OCI-LY1 (cell line): ENCODE measurements around the gene TAB2.

Source experiments
- H2AFZ ChIP-seq: fragments of 200-600 bp; sonication (generic), shearing (Covaris generic); 2 replicates; pipeline ENCODE4 v1.6.0; 2014; ENCODE audit warnings: antibody characterized with exemption, mild to moderate bottlenecking, low read length
- H3F3A ChIP-seq: fragments of 200-600 bp; sonication (generic), shearing (Covaris generic); 2 replicates; pipeline ENCODE4 v1.6.0; 2014; ENCODE audit warnings: mild to moderate bottlenecking, antibody characterized with exemption, low read length, moderate library complexity; ENCODE audit not compliant: insufficient read depth
- H3K27ac ChIP-seq: fragments of 200-600 bp; sonication (generic); 2 replicates; pipeline ENCODE4 v1.5.1; 2014; ENCODE audit warnings: low read length, mixed run types, mild to moderate bottlenecking, low read depth; ENCODE audit not compliant: poor library complexity, severe bottlenecking
- H3K27me3 ChIP-seq: fragments of 200-600 bp; sonication (generic); 2 replicates; pipeline ENCODE4 v1.6.0; 2014; ENCODE audit warnings: antibody characterized with exemption, mild to moderate bottlenecking, low read length, moderate library complexity; ENCODE audit not compliant: insufficient read depth
- H3K36me3 ChIP-seq: fragments of 200-600 bp; sonication (generic); 2 replicates; pipeline ENCODE4 v1.6.1; 2014; ENCODE audit warnings: mild to moderate bottlenecking, antibody characterized with exemption, low read length, moderate library complexity, mixed read lengths; ENCODE audit not compliant: insufficient read depth
- H3K4me1 ChIP-seq: fragments of 200-600 bp; sonication (generic); 2 replicates; pipeline ENCODE4 v1.5.1; 2014; ENCODE audit warnings: mild to moderate bottlenecking, low read length, moderate library complexity; ENCODE audit not compliant: insufficient read depth, severe bottlenecking
- H3K4me2 ChIP-seq: fragments of 200-600 bp; sonication (generic), shearing (Covaris generic); 2 replicates; pipeline ENCODE4 v1.6.1; 2014; ENCODE audit warnings: low read length
- H3K4me3 ChIP-seq: fragments of 200-600 bp; sonication (generic); 2 replicates; pipeline ENCODE4 v1.5.1; 2014; ENCODE audit warnings: low read length, low read depth, mild to moderate bottlenecking, mixed read lengths; ENCODE audit not compliant: poor library complexity, severe bottlenecking
- H3K79me2 ChIP-seq: fragments of 200-600 bp; shearing (Covaris generic); 2 replicates; pipeline ENCODE4 v1.6.1; 2016; ENCODE audit warnings: mixed run types, low read length, mixed read lengths; ENCODE audit not compliant: insufficient read depth
- H3K9ac ChIP-seq: fragments of 200-600 bp; sonication (generic), shearing (Covaris generic); 2 replicates; pipeline ENCODE4 v1.6.1; 2014; ENCODE audit warnings: mild to moderate bottlenecking, low read length, mixed read lengths
- H3K9me2 ChIP-seq: fragments of 200-600 bp; sonication (generic), shearing (Covaris generic); 2 replicates; pipeline ENCODE4 v1.6.1; 2014; ENCODE audit warnings: low read depth, mild to moderate bottlenecking, low read length, mixed read lengths
- H3K9me3 ChIP-seq: fragments of 200-600 bp; shearing (Covaris generic); 2 replicates; pipeline ENCODE4 v1.6.1; 2014; ENCODE audit warnings: low read length, mixed read lengths
- H4K20me1 ChIP-seq: fragments of 200-600 bp; sonication (generic), shearing (Covaris generic); 2 replicates; pipeline ENCODE4 v1.6.0; 2016; ENCODE audit warnings: mild to moderate bottlenecking, low read length; ENCODE audit not compliant: insufficient read depth
- EZH2 ChIP-seq: fragments of 200-600 bp; sonication (generic), shearing (Covaris generic); IDR thresholded peaks from 2 replicates; pipeline ENCODE4 v1.8.0; 2017; ENCODE audit warnings: borderline replicate concordance, mixed run types, mild to moderate bottlenecking, antibody characterized with exemption, low read length, moderate library complexity, mixed read lengths
- TF ChIP-seq, protein P1 (sequence below): fragments of 200-600 bp; sonication (generic), shearing (Covaris generic); IDR thresholded peaks from 2 replicates; pipeline ENCODE4 v1.5.1; 2017; ENCODE audit warnings: mild to moderate bottlenecking, antibody characterized with exemption, low read length, moderate library complexity, mixed read lengths

TAB2 gene

DNA sequence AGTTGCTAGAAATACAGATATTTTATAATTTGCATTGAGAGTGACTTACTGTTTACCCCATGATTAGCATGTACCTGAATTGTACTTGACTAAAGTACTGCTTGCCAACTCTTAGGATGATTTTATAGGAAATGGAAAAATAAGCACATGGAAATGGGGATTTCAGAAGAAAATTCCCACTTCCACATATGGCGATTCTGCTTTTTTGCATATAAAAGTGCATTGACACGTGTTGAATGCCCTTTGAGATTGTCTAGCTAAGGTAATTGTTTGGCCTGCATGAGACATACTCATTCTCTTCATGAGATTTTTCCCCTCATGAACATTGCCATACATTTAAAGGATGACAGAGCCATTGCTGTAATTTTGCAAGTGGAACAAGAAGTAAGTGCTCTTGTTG lies 10.1 kb downstream of the TAB2 start:
- H3K9ac ChIP-seq = no peak overlapping the region
- H3K4me3 ChIP-seq = no peak overlapping the region
- TF ChIP-seq, protein P1, sequence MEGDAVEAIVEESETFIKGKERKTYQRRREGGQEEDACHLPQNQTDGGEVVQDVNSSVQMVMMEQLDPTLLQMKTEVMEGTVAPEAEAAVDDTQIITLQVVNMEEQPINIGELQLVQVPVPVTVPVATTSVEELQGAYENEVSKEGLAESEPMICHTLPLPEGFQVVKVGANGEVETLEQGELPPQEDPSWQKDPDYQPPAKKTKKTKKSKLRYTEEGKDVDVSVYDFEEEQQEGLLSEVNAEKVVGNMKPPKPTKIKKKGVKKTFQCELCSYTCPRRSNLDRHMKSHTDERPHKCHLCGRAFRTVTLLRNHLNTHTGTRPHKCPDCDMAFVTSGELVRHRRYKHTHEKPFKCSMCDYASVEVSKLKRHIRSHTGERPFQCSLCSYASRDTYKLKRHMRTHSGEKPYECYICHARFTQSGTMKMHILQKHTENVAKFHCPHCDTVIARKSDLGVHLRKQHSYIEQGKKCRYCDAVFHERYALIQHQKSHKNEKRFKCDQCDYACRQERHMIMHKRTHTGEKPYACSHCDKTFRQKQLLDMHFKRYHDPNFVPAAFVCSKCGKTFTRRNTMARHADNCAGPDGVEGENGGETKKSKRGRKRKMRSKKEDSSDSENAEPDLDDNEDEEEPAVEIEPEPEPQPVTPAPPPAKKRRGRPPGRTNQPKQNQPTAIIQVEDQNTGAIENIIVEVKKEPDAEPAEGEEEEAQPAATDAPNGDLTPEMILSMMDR = no peak
- no peak for TF ChIP-seq EZH2
- H3F3A ChIP-seq = no peaks in the 10 kb centered on the region
- H3K4me2 ChIP-seq = no peak overlapping the region
- H3K79me2 ChIP-seq = peaks cover 100% of the 10 kb centered on the region
- no peaks in the 10 kb centered on the region for H3K27me3 ChIP-seq
- no peaks in the 10 kb centered on the region for H3K9me2 ChIP-seq
- no peak overlapping the region for H3K27ac ChIP-seq
- H3K9me3 ChIP-seq = no peaks in the 10 kb centered on the region
- H3K36me3 ChIP-seq = 0 out of 2 replicates have a peak, but pooled peaks cover 4% of the 10 kb centered on the region
- H2AFZ ChIP-seq = no peak overlapping the region
- peaks cover 42% of the 10 kb centered on the region for H3K4me1 ChIP-seq
- H4K20me1 ChIP-seq = 0 out of 2 replicates have a peak, but pooled peaks cover 4% of the 10 kb centered on the region

DNA sequence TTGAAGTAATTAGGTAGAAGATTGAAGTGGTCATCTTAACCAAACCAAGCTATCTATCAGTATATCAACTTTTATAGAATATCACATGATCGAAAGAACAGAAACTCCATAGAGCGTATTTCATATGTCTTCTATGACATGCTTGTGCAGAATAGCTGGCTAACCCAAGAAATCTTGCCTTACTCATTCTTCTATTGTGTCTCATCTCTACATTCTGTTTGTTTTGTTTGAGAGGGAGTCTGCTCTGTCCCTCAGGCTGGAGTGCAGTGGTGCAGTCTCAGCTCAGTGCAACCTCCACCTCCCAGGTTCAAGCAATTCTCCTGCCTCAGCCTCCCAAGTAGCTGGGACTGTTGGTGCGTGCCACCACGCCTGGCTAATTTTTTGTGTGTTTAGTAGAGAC lies 10.6 kb downstream of the TAB2 start:
- no peak overlapping the region for H3K9ac ChIP-seq
- no peak overlapping the region for H3K27ac ChIP-seq
- H3F3A ChIP-seq = no peaks in the 10 kb centered on the region
- peaks cover 100% of the 10 kb centered on the region for H3K79me2 ChIP-seq
- H3K9me2 ChIP-seq = no peaks in the 10 kb centered on the region
- H3K4me3 ChIP-seq = no peak overlapping the region
- no peak overlapping the region for H3K4me2 ChIP-seq
- H3K27me3 ChIP-seq = no peaks in the 10 kb centered on the region
- peaks cover 42% of the 10 kb centered on the region for H3K4me1 ChIP-seq
- no peak overlapping the region for H2AFZ ChIP-seq
- H3K36me3 ChIP-seq = 0 out of 2 replicates have a peak, but pooled peaks cover 4% of the 10 kb centered on the region
- H3K9me3 ChIP-seq = no peaks in the 10 kb centered on the region
- 0 out of 2 replicates have a peak, but pooled peaks cover 7% of the 10 kb centered on the region for H4K20me1 ChIP-seq
- TF ChIP-seq EZH2 = no peak
- TF ChIP-seq, protein P1 = no peak

DNA sequence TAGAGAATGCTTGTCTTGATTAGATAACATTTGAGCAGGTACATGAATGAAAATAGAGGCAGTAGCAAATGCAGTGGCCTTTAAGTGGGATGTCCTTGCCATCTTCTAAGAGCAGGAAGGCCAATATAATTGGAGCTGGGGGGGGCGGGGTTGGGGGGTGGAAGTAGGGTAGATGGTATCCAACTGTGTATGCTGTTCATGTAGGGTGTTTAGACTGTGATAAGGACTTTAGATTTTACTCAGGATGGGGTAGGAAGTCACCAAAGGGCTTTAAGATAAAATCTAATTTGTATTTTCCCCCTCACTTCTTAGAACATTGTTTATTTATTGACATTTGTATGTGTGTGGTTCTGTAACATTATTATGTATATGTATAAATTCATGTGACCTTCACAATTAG lies 12.0 kb downstream of the TAB2 start:
- Histone ChIP-seq H3K36me3 (0 out of 2 replicates have a peak, but pooled peaks cover 4% of the 10 kb centered on the region), H3K27me3 (no peaks in the 10 kb centered on the region), H3K27ac (no peak overlapping the region), H3K9ac (no peak overlapping the region), H3K4me3 (no peak overlapping the region), H3F3A (no peaks in the 10 kb centered on the region), H3K4me2 (no peak overlapping the region), H3K9me2 (no peaks in the 10 kb centered on the region), H4K20me1 (0 out of 2 replicates have a peak, but pooled peaks cover 9% of the 10 kb centered on the region), H3K9me3 (no peaks in the 10 kb centered on the region), H2AFZ (no peak overlapping the region), H3K79me2 (peaks cover 100% of the 10 kb centered on the region), H3K4me1 (peaks cover 32% of the 10 kb centered on the region)
- TF ChIP-seq, protein P1 = no peak
- TF ChIP-seq EZH2 = no peak
